Adrenal gland (tissue), 19 donors: ENCODE measurements around the gene CACNB3. TPM values are rescaled to one million over a fixed set of nuclear protein-coding genes. Genes with fewer than 3 reads are reported as not detected.
A peak's percentile ranks its signal among the peaks of the same experiment; 100 is the strongest.

ENCODE experiments used
- DNase-seq, 7 donors: peaks; one replicate each; pipeline ENCODE4 v3.0.0-alpha.2; 2019 to 2020
- H3K27ac ChIP-seq, 5 donors: fragments of 200-600 bp; sonication (generic) in 4 of 5; 1 replicate in 3 of 5; 2 replicates in 2 of 5; pipeline versions ENCODE4 v1.5.1 to v1.8.0; 2016 to 2020; ENCODE audit warnings: mild to moderate bottlenecking in 1 of 5
- H3K27me3 ChIP-seq: fragments of 200-600 bp; 2 replicates; pipeline ENCODE4 v1.8.0; 2021
- H3K36me3 ChIP-seq, 2 donors: fragments of 200-600 bp; replicated peaks in 1 of 2; 1 replicate in 1 of 2; 2 replicates in 1 of 2; pipeline versions ENCODE4 v1.5.1 to v1.8.0; 2018 to 2022
- H3K4me1 ChIP-seq, 2 donors: fragments of 200-600 bp; replicated peaks in 1 of 2; 1 replicate in 1 of 2; 2 replicates in 1 of 2; pipeline versions ENCODE4 v1.5.1 to v1.8.0; 2018 to 2021
- H3K4me3 ChIP-seq, 4 donors: fragments of 200-600 bp; sonication (generic) in 3 of 4; one replicate each; pipeline ENCODE4 v1.5.1; 2016 to 2018
- H3K9me3 ChIP-seq, 3 donors: fragments of 200-600 bp; sonication (generic) in 1 of 3; replicated peaks in 1 of 3; 1 replicate in 2 of 3; 2 replicates in 1 of 3; pipeline versions ENCODE4 v1.5.1 to v1.8.0; 2016 to 2021
- CTCF ChIP-seq, 6 experiments: fragments of 450-650 bp in 4 of 6; fragments of 200-600 bp in 2 of 6; sonication (generic) in 1 of 6; IDR thresholded peaks; 1 replicate in 5 of 6; 2 replicates in 1 of 6; pipeline versions ENCODE4 v1.5.1 to v1.8.0; 2016 to 2021; ENCODE audit warnings: antibody characterized with exemption in 6 of 6, mild to moderate bottlenecking in 2 of 6, moderate library complexity in 1 of 6
- POLR2A ChIP-seq, 2 donors: fragments of 450-650 bp; IDR thresholded peaks; one replicate each; pipeline ENCODE4 v1.6.1; 2017; ENCODE audit warnings: antibody characterized with exemption in 2 of 2, mild to moderate bottlenecking in 2 of 2, moderate library complexity in 1 of 2
- WGBS, 4 donors: extraction: QIAGEN DNeasy Blood & Tissue Kit in 2 of 4; methylation state at CpG; one replicate each; pipeline versions ENCODE4 v1.1.5 to v1.1.7; 2013 to 2017; 5-methylcytosine and 5-hydroxymethylcytosine counted together
- intact Hi-C, 2 donors: fragments of 100-400 bp; cut with DNase I; formaldehyde crosslinking; loops; one replicate each; pipeline versions ENCODE4 v1.14.1 to v1.15.0; 2022 to 2023
- long read RNA-seq, 10 donors: library from polyadenylated mRNA in 3 of 10; unstranded in 2 of 10; stranded (forward) in 1 of 10; transcript quantifications; one replicate each; pipeline ENCODE4 v2.0.0 and lab custom pipeline, GENCODE V29; 2021 to 2026
- polyA plus RNA-seq, 3 donors: library from polyadenylated mRNA; stranded (reverse); fragments of 200-250 nt in 2 of 3; fragments of 350-450 nt in 1 of 3; fragmentation: Illumina TruSeq in 1 of 3; extraction: RNeasy Lipid Tissue Mini Kit (QIAGEN cat#74804) in 1 of 3; gene quantifications; one replicate each; pipeline ENCODE4 v1.2.3, GENCODE V29; 2013 to 2014
- total RNA-seq, 9 donors: library from RNA; depleted of rRNA in 4 of 9; stranded (reverse); fragments of >200 nt in 4 of 9; fragments of 120-200 nt in 1 of 9; fragmentation: NEBNext Ultra II Directional in 1 of 9; extraction: Animal tissue kit (Norgen Biotek cat#: 25700) in 1 of 9; gene quantifications; one replicate each; pipeline versions ENCODE4 v1.1.0 to v1.2.4, GENCODE V29; 2013 to 2023
- donor health status: healthy with polysubstance abuse.
- donor health status: Bipolar disorder and iron deficiency.
- donor health status: DM: yes; HTN: yes; CAD: no.
- donor health status: DM: no; HTN: no; CAD: no.
- donor health status: DM: no; HTN: no; CAD: no.
- donor health status: DM: yes; HTN: yes; CAD: no.

The CACNB3 gene
- total RNA-seq (10 to 100 TPM in 1 of 9 donors, 1 to 10 TPM in 8; 3.9 to 11.0 (median 6.0) TPM), polyA plus RNA-seq (10 to 100 TPM in 2 of 3 donors, 1 to 10 TPM in 1; 4.4 to 19.5 (median 11.3) TPM)
- long read RNA-seq, donor 1: 0 reads
- long read RNA-seq, donor 2: 0 reads
- long read RNA-seq, donor 3: 0 reads
- long read RNA-seq, donor 4, partial matches to known transcripts: 0 of 1 reads
- long read RNA-seq, donor 4, other reads (novel, unspliced or antisense): 0 of 1 reads
- long read RNA-seq, donor 5, partial matches to known transcripts: 3 of 4 reads
- long read RNA-seq, donor 5, other reads (novel, unspliced or antisense): 1 of 4 reads
- long read RNA-seq, donor 6, partial matches to known transcripts: 2 of 2 reads
- long read RNA-seq, donor 6, other reads (novel, unspliced or antisense): 0 of 2 reads
- long read RNA-seq, donor 7, partial matches to known transcripts: 0 of 1 reads
- long read RNA-seq, donor 7, other reads (novel, unspliced or antisense): 0 of 1 reads
- long read RNA-seq, donor 8: 0 reads
- long read RNA-seq, donor 9: 0 reads
- long read RNA-seq, donor 10, partial matches to known transcripts: 0 of 1 reads
- long read RNA-seq, donor 10, other reads (novel, unspliced or antisense): 0 of 1 reads

GRCh38 chr12:48817873-48818830 lies at the start of gene CACNB3:
Gene CACNB3, plus strand, starts transcription at chr12:48818496. Its CDS starts 434 bp downstream, at chr12:48818930.
- TF ChIP-seq CTCF (IDR thresholded peaks at IDR 0.05): no peak
- TF ChIP-seq POLR2A (IDR thresholded peaks at IDR 0.05): no peak
- no peaks in the 10 kb centered on the region for H3K27me3 ChIP-seq
- no peaks in the 10 kb centered on the region for H3K36me3 ChIP-seq
- H3K4me3 ChIP-seq: peak within 1 kb of the TSS in 3 of 4 donors; percentile 43 to 75 (median 56)
- H3K9me3 ChIP-seq: no peaks in the 10 kb centered on the region
- H3K27ac ChIP-seq: no peak within 1 kb of the TSS
- H3K4me1 ChIP-seq: peaks cover 15 to 23% of the 10 kb centered on the region in 2 donors
- peak; percentile 45 to 78 (median 60) for DNase-seq
- intact Hi-C loops: no loop called here
- 1% methylated on average over 40 to 78 of the region's 79 CpGs for WGBS, 4 donors

GRCh38 chr12:48768736-48769135 lies 49.6 kb upstream of the CACNB3 start:
- Histone ChIP-seq H3K4me3 (no peak overlapping the region), H3K4me1 (no peaks in the 10 kb centered on the region), H3K36me3 (peaks cover 0 to 58% of the 10 kb centered on the region in 2 donors), H3K27me3 (no peaks in the 10 kb centered on the region), H3K9me3 (no peaks in the 10 kb centered on the region), H3K27ac (no peak overlapping the region)
- TF ChIP-seq POLR2A (IDR thresholded peaks at IDR 0.05): no peak
- no peak for TF ChIP-seq CTCF (IDR thresholded peaks at IDR 0.05)
- DNase-seq: no peak
- 92 to 95% (median 93%) methylated on average over 9 of the region's 9 CpGs for WGBS, 4 donors
- intact Hi-C loops: no loop called here

- DNase-seq: no peak
- Histone ChIP-seq H3K9me3 (no peaks in the 10 kb centered on the region), H3K27me3 (no peaks in the 10 kb centered on the region), H3K36me3 (peaks cover 0 to 78% of the 10 kb centered on the region in 2 donors), H3K4me3 (no peak overlapping the region), H3K4me1 (no peaks in the 10 kb centered on the region), H3K27ac (no peak overlapping the region)
- 92 to 98% (median 96%) methylated on average over 10 of the region's 10 CpGs for WGBS, 4 donors
- intact Hi-C loops: no loop called here
- no peak for TF ChIP-seq POLR2A (IDR thresholded peaks at IDR 0.05)
These were observed 47.5 kb upstream of the CACNB3 start for GRCh38 chr12:48770756-48771155.

GRCh38 chr12:48771588-48772112 lies 46.6 kb upstream of the CACNB3 start:
- H3K36me3 ChIP-seq: peaks cover 0 to 82% of the 10 kb centered on the region in 2 donors
- no peaks in the 10 kb centered on the region for H3K9me3 ChIP-seq
- H3K4me1 ChIP-seq: no peaks in the 10 kb centered on the region
- H3K4me3 ChIP-seq: no peak overlapping the region
- TF ChIP-seq POLR2A (IDR thresholded peaks at IDR 0.05) (no peak), CTCF (IDR thresholded peaks at IDR 0.05) (no peak)
- H3K27ac ChIP-seq: no peak overlapping the region
- WGBS, 4 donors: 83 to 92% (median 87%) methylated on average over 13 of the region's 13 CpGs
- intact Hi-C loops: no loop called here
- H3K27me3 ChIP-seq: no peaks in the 10 kb centered on the region
- DNase-seq: no peak
